ENCODE results near the gene F7.

F7 gene

GRCh38 chr13:113119822-113120189 lies 14.2 kb downstream of the F7 start:
- DNase-seq = no peak

- no peak for DNase-seq
These were observed 14.9 kb downstream of the F7 start for GRCh38 chr13:113120300-113121182.

GRCh38 chr13:113121183-113121927 lies 15.8 kb downstream of the F7 start:
- DNase-seq = no peak

GRCh38 chr13:113121928-113122471 lies 16.4 kb downstream of the F7 start:
- no peak for DNase-seq

- DNase-seq = no peak
These were observed 17.1 kb downstream of the F7 start, which contains the start of gene F10 for GRCh38 chr13:113122550-113123225. TSS of gene F10 (plus strand) at chr13:113122799. CDS start at chr13:113122856, 57 bp downstream.

GRCh38 chr13:113123226-113124201 lies 17.9 kb downstream of the F7 start:
- no peak for DNase-seq

GRCh38 chr13:113124211-113124970 lies 18.8 kb downstream of the F7 start:
- DNase-seq = no peak

- no peak for DNase-seq
These were observed 20.1 kb downstream of the F7 start for GRCh38 chr13:113125506-113126264.

- DNase-seq = no peak
These were observed 20.9 kb downstream of the F7 start for GRCh38 chr13:113126265-113127150.

- DNase-seq = no peak
These were observed 23.9 kb downstream of the F7 start for GRCh38 chr13:113129480-113129879.

GRCh38 chr13:113129921-113130750 lies 24.5 kb downstream of the F7 start:
- DNase-seq = no peak

- no peak for DNase-seq
These were observed 29.7 kb downstream of the F7 start for GRCh38 chr13:113135281-113135760.

- no peak for DNase-seq
These were observed 32.2 kb downstream of the F7 start for GRCh38 chr13:113137691-113138298.

GRCh38 chr13:113138792-113139551 lies 33.4 kb downstream of the F7 start:
- DNase-seq = no peak

- no peak for DNase-seq
These were observed 34.0 kb downstream of the F7 start for GRCh38 chr13:113139577-113139976.

- no peak for DNase-seq
These were observed 35.3 kb downstream of the F7 start for GRCh38 chr13:113140677-113141600.

Data from NCI-H1105 (cell line).